ENCODE measurements around the gene SLC9A5. TPM values are rescaled to one million over a fixed set of nuclear protein-coding genes. Genes with fewer than 3 reads are reported as not detected.

The SLC9A5 gene
- total and polyA plus RNA-seq, 9 of the 15 experiments (the other 6 are each of a cell fraction or from before 2014, with no cell fraction given) = 0.06 to 3.1 (median 1.2) TPM

- TF ChIP-seq CHD7 (IDR thresholded peaks at IDR 0.05; ENCODE audit: low read depth, low read length) (no peak), NFATC3 (IDR thresholded peaks at IDR 0.05) (no peak), BRF1 (IDR thresholded peaks at IDR 0.05; ENCODE audit: borderline replicate concordance, extremely low read depth, insufficient read length) (no peak), RBBP5 (IDR thresholded peaks at IDR 0.05; ENCODE audit: borderline replicate concordance, insufficient read depth, low read length, poor library complexity, severe bottlenecking) (no peak), PHB2 (IDR thresholded peaks at IDR 0.05; ENCODE audit: low read depth) (no peak), NR1H2 (CRISPR knock-in tag; IDR thresholded peaks at IDR 0.05) (no peak), HINFP (tag; conservative IDR thresholded peaks at IDR 0.05; ENCODE audit: low read depth) (no peak), ZFX (CRISPR knock-in tag; IDR thresholded peaks at IDR 0.05) (peak; percentile 40)
- TF ChIP-seq, protein P1, sequence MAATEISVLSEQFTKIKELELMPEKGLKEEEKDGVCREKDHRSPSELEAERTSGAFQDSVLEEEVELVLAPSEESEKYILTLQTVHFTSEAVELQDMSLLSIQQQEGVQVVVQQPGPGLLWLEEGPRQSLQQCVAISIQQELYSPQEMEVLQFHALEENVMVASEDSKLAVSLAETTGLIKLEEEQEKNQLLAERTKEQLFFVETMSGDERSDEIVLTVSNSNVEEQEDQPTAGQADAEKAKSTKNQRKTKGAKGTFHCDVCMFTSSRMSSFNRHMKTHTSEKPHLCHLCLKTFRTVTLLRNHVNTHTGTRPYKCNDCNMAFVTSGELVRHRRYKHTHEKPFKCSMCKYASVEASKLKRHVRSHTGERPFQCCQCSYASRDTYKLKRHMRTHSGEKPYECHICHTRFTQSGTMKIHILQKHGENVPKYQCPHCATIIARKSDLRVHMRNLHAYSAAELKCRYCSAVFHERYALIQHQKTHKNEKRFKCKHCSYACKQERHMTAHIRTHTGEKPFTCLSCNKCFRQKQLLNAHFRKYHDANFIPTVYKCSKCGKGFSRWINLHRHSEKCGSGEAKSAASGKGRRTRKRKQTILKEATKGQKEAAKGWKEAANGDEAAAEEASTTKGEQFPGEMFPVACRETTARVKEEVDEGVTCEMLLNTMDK (IDR thresholded peaks at IDR 0.05; ENCODE audit: borderline replicate concordance, insufficient read depth, low read depth, low read length, poor library complexity, severe bottlenecking) = peak; percentile 82
Measured at GRCh38 chr16:67248401-67249177, at the start of gene SLC9A5 (continued).

Data from K562 (cell line).